ENCODE results near the gene HAUS3.
"Not testable (repeated sequence)": the region's sequence is repeated elsewhere in the genome, so short reads cannot be mapped to it uniquely, and the experiment has no call there.

The HAUS3 gene

DNA sequence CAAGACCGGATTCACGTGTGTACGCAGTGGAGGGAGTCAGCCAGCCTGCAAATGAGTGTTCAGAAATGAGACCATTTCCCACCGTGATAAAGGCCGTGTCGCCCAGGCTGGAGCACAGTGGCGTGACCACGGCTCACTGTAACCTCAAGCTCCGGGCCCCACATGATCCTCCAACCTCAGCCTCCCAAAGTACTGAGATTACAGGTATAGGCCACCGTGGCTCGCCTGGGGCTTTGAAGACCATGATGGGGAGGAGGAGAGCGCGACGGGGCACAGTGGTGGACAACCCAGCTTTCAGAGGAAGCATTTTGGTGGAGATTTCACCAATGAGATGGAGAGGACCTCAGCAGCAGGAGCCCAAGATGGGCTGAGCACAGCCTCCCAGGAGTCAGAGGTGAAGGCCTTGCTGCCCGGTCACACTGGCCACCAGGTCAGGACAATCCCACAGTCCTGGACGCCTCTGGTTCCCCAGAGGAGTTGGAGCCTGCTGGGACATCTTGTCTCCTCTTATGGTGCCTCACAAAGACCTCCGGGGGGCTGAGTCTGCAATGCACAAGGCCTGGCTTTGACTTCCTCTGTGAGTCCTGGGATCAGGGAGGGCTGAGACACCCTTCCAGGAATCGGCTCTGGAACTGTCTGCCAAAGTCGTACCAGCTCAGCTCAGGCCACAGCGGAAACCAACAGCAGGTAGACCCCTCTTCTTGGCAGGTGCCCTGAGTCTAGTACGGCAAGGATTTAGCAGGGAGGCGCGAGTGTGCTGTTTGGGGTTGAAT lies 42.4 kb upstream of the HAUS3 start:
- no peaks in the 10 kb centered on the region for H3K9me3 ChIP-seq (ENCODE audit: control insufficient read depth, low read depth, low read length)
- H3K4me1 ChIP-seq (ENCODE audit: control insufficient read depth, low read depth, low read length): no peaks in the 10 kb centered on the region
- no peak overlapping the region for H3K9ac ChIP-seq (ENCODE audit: low read length)
- no peak overlapping the region for H3K4me3 ChIP-seq (ENCODE audit: low read length)
- H3K27ac ChIP-seq (ENCODE audit: low read length): no peak overlapping the region
- no peaks in the 10 kb centered on the region for H3K36me3 ChIP-seq (ENCODE audit: control insufficient read depth, low read depth, low read length)
- no peaks in the 10 kb centered on the region for H3K27me3 ChIP-seq (ENCODE audit: control insufficient read depth, insufficient read depth, low read length)

DNA sequence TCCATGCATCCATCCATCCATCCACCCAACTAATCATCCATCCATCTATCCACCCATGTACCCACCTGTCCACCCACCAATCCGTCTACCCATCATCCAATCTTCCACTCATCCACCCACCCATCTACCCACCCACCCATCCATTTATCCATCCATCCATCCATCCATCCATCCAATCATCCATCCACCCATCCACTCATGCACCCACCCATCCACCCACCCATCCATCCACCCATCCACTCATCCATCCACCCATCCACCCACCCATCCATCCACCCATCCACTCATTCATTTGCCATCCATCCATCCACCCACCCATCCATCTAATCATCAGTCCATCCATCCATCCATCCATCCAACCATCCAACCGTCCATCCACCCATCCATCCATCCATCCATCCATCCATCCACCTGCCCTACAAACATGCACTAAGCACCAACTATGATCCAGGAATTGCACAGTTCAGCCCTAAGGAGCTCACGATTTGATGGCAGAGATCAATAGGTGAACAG lies 41.3 kb upstream of the HAUS3 start:
- no peaks in the 10 kb centered on the region for H3K36me3 ChIP-seq (ENCODE audit: control insufficient read depth, low read depth, low read length)
- no peak overlapping the region for H3K27ac ChIP-seq (ENCODE audit: low read length)
- no peaks in the 10 kb centered on the region for H3K4me1 ChIP-seq (ENCODE audit: control insufficient read depth, low read depth, low read length)
- H3K9me3 ChIP-seq (ENCODE audit: control insufficient read depth, low read depth, low read length): no peaks in the 10 kb centered on the region
- H3K27me3 ChIP-seq (ENCODE audit: control insufficient read depth, insufficient read depth, low read length): no peaks in the 10 kb centered on the region
- H3K4me3 ChIP-seq (ENCODE audit: low read length): no peak overlapping the region
- no peak overlapping the region for H3K9ac ChIP-seq (ENCODE audit: low read length)

DNA sequence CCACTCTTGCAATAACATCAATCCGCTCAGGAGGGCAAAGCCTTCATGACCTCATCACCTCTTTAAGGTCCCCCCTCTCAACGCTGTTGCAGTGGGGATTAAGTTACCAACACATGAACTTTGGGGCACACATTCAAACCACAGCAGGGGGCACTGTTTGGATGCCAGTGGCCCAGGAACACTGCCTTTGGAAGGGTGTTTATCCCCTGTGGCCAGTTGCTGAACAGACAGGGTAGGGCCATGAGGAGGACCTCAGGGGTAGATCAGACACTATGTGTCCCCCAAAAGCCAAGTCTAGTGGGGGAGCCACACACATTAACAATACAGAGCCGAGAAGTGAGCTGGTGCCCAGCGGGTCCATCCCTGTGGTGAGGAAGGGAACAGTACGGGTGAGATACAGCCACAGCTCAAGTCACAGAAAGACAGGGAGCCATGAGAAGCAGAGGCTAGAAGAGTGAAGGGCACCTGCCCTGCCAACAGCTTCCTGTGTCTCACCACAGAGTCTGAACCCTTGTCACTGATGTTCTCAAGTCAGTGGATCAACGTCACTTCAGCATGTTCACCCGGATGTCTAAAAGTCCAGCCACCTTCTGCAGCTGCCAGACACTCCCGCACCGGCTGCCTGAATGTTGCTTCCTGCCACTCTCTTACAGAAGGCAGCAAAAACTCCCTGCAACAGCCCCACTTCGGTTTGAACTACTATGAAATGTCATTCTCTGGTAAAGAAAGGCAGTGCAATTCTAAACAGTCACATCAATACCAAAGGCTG lies 39.8 kb upstream of the HAUS3 start:
- no peaks in the 10 kb centered on the region for H3K9me3 ChIP-seq (ENCODE audit: control insufficient read depth, low read depth, low read length)
- no peaks in the 10 kb centered on the region for H3K4me1 ChIP-seq (ENCODE audit: control insufficient read depth, low read depth, low read length)
- H3K36me3 ChIP-seq (ENCODE audit: control insufficient read depth, low read depth, low read length): no peaks in the 10 kb centered on the region
- H3K27ac ChIP-seq (ENCODE audit: low read length): no peak overlapping the region
- no peaks in the 10 kb centered on the region for H3K27me3 ChIP-seq (ENCODE audit: control insufficient read depth, insufficient read depth, low read length)
- no peak overlapping the region for H3K9ac ChIP-seq (ENCODE audit: low read length)
- H3K4me3 ChIP-seq (ENCODE audit: low read length): no peak overlapping the region

DNA sequence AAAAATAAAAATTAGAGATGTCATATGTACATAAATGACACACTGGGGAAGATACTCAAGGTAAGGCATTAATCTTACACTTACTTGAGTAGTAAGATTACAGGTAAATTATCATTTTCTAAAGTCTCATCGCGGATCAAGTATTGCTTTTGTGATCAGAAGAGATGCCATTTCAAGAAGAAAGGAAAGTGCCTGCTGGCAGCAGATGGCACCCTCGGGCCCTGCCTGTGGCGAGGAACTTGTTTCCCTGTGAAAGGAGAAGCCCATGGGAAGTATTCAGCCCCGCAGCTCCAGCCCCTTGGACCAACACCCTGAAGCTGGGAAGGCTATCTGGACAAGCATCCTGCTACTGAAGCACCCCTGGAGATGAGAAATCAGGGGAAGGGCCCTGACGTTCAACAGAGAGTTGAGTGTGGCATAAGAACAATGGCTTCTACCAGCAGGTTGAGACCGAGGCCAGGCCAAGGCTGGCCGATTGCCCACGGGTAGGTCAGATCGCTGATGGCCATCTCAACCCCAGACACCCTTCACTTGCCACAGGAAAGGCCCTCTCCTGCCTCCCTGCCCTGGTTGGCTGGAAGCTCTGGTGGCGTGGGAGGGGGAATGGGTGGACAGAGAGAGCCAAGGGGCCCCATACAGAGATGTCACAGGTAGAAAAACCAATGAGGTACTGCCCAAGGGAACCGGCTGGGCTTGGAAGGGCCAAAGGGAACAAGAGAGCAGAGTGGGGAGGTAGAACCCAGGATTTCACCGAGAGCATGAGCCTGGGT lies 38.8 kb upstream of the HAUS3 start:
- H3K9ac ChIP-seq (ENCODE audit: low read length): no peak overlapping the region

DNA sequence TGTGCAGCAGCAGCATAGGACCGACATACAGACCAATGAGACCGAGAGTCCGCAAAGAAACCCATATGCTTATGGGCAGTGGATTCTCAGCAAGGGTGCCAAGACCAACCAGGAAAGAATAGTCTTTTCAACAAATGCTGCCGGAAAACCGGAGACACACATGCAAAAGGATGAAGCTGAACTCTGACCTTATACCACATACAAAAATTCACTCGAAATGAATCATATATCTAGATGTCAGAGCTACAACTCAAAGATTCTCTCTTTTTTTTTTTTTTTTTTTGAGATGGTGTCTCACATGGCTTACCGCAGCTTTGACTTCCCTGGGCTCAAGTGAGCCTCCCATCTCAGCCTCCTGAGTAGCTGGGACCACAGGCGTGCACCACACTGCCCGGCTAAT lies 36.0 kb upstream of the HAUS3 start:
- Histone ChIP-seq H3K36me3 (ENCODE audit: control insufficient read depth, low read depth, low read length) (no peaks in the 10 kb centered on the region), H3K4me3 (ENCODE audit: low read length) (no peak overlapping the region), H3K9me3 (ENCODE audit: control insufficient read depth, low read depth, low read length) (no peaks in the 10 kb centered on the region), H3K27ac (ENCODE audit: low read length) (no peak overlapping the region), H3K4me1 (ENCODE audit: control insufficient read depth, low read depth, low read length) (no peaks in the 10 kb centered on the region), H3K9ac (ENCODE audit: low read length) (no peak overlapping the region), H3K27me3 (ENCODE audit: control insufficient read depth, insufficient read depth, low read length) (no peaks in the 10 kb centered on the region)

More for the DNA sequence above, 38.8 kb upstream of the HAUS3 start:
- Histone ChIP-seq H3K9me3 (ENCODE audit: control insufficient read depth, low read depth, low read length) (no peaks in the 10 kb centered on the region), H3K27me3 (ENCODE audit: control insufficient read depth, insufficient read depth, low read length) (no peaks in the 10 kb centered on the region), H3K27ac (ENCODE audit: low read length) (no peak overlapping the region), H3K4me3 (ENCODE audit: low read length) (no peak overlapping the region), H3K4me1 (ENCODE audit: control insufficient read depth, low read depth, low read length) (no peaks in the 10 kb centered on the region), H3K36me3 (ENCODE audit: control insufficient read depth, low read depth, low read length) (no peaks in the 10 kb centered on the region)

DNA sequence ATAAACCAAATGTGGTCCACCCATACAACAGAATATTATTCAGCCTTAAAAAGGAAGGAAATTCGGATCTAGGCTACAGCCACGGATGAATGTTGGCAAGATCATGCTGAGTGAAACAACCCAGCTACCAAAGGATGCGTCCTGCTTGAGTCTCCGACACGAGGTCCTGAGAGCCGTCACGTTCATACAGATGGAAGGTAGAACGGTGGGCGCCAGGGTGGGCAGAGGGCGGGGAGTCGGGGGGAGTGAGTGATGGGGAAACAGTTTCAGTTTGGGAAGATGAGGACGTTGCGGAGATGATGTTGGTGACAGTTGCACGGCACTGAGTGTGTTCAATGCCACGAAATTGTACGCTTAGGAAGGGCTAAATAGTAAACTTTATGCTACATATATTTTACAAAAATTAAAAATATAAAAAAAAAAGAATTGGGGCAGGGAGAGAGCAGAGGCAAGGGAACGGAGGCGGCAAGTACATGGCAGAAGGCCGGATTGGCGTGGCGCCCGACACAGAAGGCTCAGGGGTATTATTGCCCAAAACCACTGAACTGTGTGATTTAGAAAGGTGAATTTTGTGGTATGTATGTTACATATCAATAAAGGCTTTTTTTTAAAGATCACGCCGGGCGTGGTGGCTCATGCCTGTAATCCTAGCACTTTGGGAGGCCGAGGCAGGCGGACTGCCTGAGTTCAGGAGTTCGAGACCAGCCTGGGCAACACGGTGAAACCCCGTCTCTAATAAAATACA lies 34.8 kb upstream of the HAUS3 start:
- Histone ChIP-seq H3K4me3 (ENCODE audit: low read length) (no peak overlapping the region), H3K36me3 (ENCODE audit: control insufficient read depth, low read depth, low read length) (no peaks in the 10 kb centered on the region), H3K27me3 (ENCODE audit: control insufficient read depth, insufficient read depth, low read length) (no peaks in the 10 kb centered on the region), H3K4me1 (ENCODE audit: control insufficient read depth, low read depth, low read length) (no peaks in the 10 kb centered on the region), H3K27ac (ENCODE audit: low read length) (no peak overlapping the region), H3K9ac (ENCODE audit: low read length) (no peak overlapping the region), H3K9me3 (ENCODE audit: control insufficient read depth, low read depth, low read length) (no peaks in the 10 kb centered on the region)

DNA sequence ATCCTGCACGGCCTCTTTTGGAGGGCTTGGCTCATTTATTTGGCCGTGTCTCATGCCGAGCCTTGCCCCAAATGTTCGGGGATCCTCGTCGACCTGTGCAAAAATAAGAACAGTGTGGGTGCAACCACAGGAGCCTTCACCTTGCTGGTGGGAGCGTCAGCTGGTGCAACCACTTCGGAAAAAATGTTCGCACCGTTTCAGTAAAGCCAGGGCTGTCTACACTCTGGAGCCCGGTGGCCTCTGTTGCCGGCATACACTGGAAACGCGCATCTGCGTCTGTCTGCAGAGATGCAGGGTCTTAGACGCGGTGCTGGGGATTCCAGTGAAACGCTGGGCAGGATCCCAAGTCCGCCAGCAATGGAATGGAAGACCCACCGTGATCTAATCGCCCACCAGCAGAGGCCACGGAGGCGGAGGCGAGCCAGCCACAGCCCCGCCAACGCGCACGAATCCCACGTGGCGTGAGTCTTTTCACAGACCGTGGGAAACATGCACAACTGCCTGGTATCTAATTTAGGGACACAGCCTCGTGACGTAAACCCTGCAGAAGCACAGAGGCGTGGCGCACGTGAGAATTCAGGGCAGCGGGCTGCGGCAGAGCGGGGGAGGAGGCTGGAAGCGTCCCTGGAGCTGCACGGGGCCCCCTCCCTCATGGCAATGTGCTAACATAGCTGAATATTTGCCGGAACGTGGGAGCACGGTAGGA lies 33.8 kb upstream of the HAUS3 start:
- no peaks in the 10 kb centered on the region for H3K9me3 ChIP-seq (ENCODE audit: control insufficient read depth, low read depth, low read length)
- H3K9ac ChIP-seq (ENCODE audit: low read length): no peak overlapping the region
- no peaks in the 10 kb centered on the region for H3K36me3 ChIP-seq (ENCODE audit: control insufficient read depth, low read depth, low read length)
- no peaks in the 10 kb centered on the region for H3K4me1 ChIP-seq (ENCODE audit: control insufficient read depth, low read depth, low read length)
- no peak overlapping the region for H3K4me3 ChIP-seq (ENCODE audit: low read length)
- no peak overlapping the region for H3K27ac ChIP-seq (ENCODE audit: low read length)
- no peaks in the 10 kb centered on the region for H3K27me3 ChIP-seq (ENCODE audit: control insufficient read depth, insufficient read depth, low read length)

DNA sequence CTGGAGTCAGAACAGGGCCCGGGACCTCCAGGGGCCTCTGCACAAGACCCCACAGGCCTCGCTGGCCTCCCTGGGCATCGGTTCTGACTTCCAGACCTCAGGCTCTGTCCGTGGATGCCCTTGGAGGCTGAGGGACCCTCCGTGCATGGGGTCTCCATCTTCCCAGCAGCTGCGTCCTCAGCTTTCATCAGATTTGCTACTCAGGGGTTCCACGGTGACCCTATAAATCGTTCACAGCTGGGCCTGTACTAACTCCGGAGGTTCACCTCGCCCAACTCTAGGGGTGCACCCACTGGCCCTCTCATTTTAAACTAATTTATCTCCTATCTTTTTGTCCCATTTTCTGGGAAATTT lies 33.1 kb upstream of the HAUS3 start:
- not testable (repeated sequence) for H3K4me3 ChIP-seq (ENCODE audit: low read length); H3K36me3 ChIP-seq (ENCODE audit: control insufficient read depth, low read depth, low read length); H3K27me3 ChIP-seq (ENCODE audit: control insufficient read depth, insufficient read depth, low read length); H3K27ac ChIP-seq (ENCODE audit: low read length); H3K4me1 ChIP-seq (ENCODE audit: control insufficient read depth, low read depth, low read length); H3K9me3 ChIP-seq (ENCODE audit: control insufficient read depth, low read depth, low read length); H3K9ac ChIP-seq (ENCODE audit: low read length)

DNA sequence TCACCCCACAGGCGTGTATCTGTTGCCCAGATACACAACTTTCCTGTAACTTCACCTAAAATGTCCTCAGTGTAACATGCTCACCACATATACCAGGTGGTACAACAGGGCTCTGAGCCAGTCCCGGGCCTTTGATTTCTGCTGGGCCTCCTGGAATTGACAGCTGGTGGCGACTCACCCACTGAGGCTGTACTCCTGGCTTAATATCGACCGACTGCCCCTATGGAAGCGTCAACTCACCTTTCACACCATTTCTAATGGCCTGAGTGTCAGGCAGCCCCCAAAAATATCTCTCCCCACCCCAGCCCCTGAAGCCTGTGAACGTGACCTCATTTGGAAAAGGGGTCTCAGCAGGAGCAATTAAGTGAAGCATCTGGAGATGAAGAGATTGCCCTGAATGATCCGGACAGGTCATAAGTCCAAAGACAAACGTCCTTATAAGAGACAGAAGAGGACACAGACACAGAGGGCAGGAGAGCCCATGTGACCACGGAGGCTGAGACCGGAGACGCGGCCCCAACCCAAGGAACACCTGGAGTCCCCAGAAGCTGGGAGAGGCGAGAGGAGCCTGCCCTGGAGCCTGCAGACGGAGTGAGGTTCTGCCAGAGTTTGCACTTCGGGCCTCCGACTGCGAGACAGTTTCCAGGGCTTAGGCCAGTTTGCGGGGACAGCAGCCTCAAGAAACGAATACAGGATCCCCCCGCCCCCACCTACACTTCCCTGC lies 32.6 kb upstream of the HAUS3 start:
- H3K27ac ChIP-seq (ENCODE audit: low read length): no peak overlapping the region
- H3K9me3 ChIP-seq (ENCODE audit: control insufficient read depth, low read depth, low read length): no peaks in the 10 kb centered on the region
- H3K36me3 ChIP-seq (ENCODE audit: control insufficient read depth, low read depth, low read length): no peaks in the 10 kb centered on the region
- H3K9ac ChIP-seq (ENCODE audit: low read length): no peak overlapping the region
- no peaks in the 10 kb centered on the region for H3K27me3 ChIP-seq (ENCODE audit: control insufficient read depth, insufficient read depth, low read length)
- no peak overlapping the region for H3K4me3 ChIP-seq (ENCODE audit: low read length)
- peaks cover under 1% of the 10 kb centered on the region for H3K4me1 ChIP-seq (ENCODE audit: control insufficient read depth, low read depth, low read length)

DNA sequence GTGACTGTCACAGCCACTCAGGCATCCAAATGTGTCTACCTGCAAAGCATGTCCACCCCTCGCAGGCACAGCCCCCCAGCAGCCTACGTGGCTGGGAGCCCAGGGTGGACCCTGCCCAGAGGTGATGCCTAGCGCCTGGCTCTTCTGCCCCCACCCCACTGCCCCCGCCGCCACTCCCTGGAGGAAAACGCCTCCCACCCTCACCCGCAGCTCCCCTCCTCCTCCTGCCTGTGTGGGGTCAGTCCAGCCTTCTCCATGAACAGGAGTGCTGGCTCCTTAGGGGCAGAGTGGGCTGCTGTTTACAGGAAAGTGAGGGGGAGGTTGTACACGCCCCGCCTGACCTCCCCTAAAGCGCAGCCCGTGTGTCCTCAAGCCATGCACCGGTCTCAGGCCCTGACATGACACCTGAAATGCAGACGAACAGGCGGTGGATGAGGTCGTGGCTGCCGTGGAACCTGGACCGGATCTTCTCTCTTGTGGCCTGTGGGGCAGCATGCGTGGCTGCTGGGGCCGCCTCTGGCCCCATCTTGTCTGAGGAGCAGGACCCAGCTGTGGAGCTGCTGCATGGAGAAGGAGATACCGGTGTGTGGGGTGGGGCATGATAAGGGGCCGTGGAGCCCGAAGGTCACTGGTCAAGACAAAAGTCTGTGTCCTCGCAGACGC lies 31.9 kb upstream of the HAUS3 start:
- H3K27ac ChIP-seq (ENCODE audit: low read length): no peak overlapping the region
- no peaks in the 10 kb centered on the region for H3K27me3 ChIP-seq (ENCODE audit: control insufficient read depth, insufficient read depth, low read length)
- no peak overlapping the region for H3K9ac ChIP-seq (ENCODE audit: low read length)
- no peaks in the 10 kb centered on the region for H3K9me3 ChIP-seq (ENCODE audit: control insufficient read depth, low read depth, low read length)
- H3K4me3 ChIP-seq (ENCODE audit: low read length): no peak overlapping the region
- no peaks in the 10 kb centered on the region for H3K36me3 ChIP-seq (ENCODE audit: control insufficient read depth, low read depth, low read length)
- peaks cover 5% of the 10 kb centered on the region for H3K4me1 ChIP-seq (ENCODE audit: control insufficient read depth, low read depth, low read length)
